Caki2 (cell line): ENCODE data around the gene PSORS1C1. TPM values are rescaled to one million over a fixed set of nuclear protein-coding genes. Genes with fewer than 3 reads are reported as not detected.
"Not testable (repeated sequence)": the region's sequence is repeated elsewhere in the genome, so short reads cannot be mapped to it uniquely, and the experiment has no call there.

Source experiments
- DNase-seq: peaks from one replicate; pipeline ENCODE4 v3.0.0-alpha.2; 2015; ENCODE audit warnings: low read depth
- in situ Hi-C: cut with HindIII; loops from 2 replicates; pipeline ENCODE4 v1.10.0; 2016; ENCODE audit warnings: low sequenced_read_pairs, low pct_unique_long_range_greater_than_20kb, mixed read lengths
- total RNA-seq: library from RNA; depleted of rRNA; stranded (reverse); fragments of >200 nt; shearing (Covaris generic); gene quantifications from 2 replicates; pipeline ENCODE4 v1.2.3, GENCODE V29; 2014; ENCODE audit warnings: low replicate concordance; rRNA removed

The PSORS1C1 gene
- total RNA-seq = 0.20 and 1.8 TPM in 2 replicates

- in situ Hi-C loops = no loop called here
- peak; percentile 80 for DNase-seq
Measured at GRCh38 chr6:31114541-31114878, at the start of gene PSORS1C1. PSORS1C1 (plus strand) TSS chr6:31114800; CDS start chr6:31129633, 14,833 bp downstream.

- DNase-seq = no peak
- in situ Hi-C loops = no loop called here
Measured at GRCh38 chr6:31065556-31065955, 49.0 kb upstream of the PSORS1C1 start.

GRCh38 chr6:31067028-31067427 is 47.6 kb upstream of the PSORS1C1 start:
- in situ Hi-C loops, DNase-seq: not testable (repeated sequence)

- in situ Hi-C loops, DNase-seq: not testable (repeated sequence)
Measured at GRCh38 chr6:31067891-31068668, 46.5 kb upstream of the PSORS1C1 start.

- in situ Hi-C loops = no loop called here
- DNase-seq = peak; percentile 82
Measured at GRCh38 chr6:31068669-31069340, 45.8 kb upstream of the PSORS1C1 start.

- peak; percentile 61 for DNase-seq
- in situ Hi-C loops = no loop called here
Measured at GRCh38 chr6:31070711-31071197, 43.8 kb upstream of the PSORS1C1 start.

GRCh38 chr6:31074401-31074800 is 40.2 kb upstream of the PSORS1C1 start:
- no peak for DNase-seq
- in situ Hi-C loops = no loop called here

- in situ Hi-C loops = no loop called here
- DNase-seq = no peak
Measured at GRCh38 chr6:31075528-31075927, 39.1 kb upstream of the PSORS1C1 start.

- no peak for DNase-seq
- in situ Hi-C loops = no loop called here
Measured at GRCh38 chr6:31076611-31077010, 38.0 kb upstream of the PSORS1C1 start.

- in situ Hi-C loops = no loop called here
- peak; percentile 65 for DNase-seq
Measured at GRCh38 chr6:31079656-31080261, 34.8 kb upstream of the PSORS1C1 start.

GRCh38 chr6:31081872-31082271 is 32.7 kb upstream of the PSORS1C1 start:
- in situ Hi-C loops = no loop called here
- no peak for DNase-seq

GRCh38 chr6:31083742-31084354 is 30.8 kb upstream of the PSORS1C1 start:
- DNase-seq = no peak
- in situ Hi-C loops = no loop called here

- no peak for DNase-seq
- in situ Hi-C loops = no loop called here
Measured at GRCh38 chr6:31086788-31087440, 27.7 kb upstream of the PSORS1C1 start.

GRCh38 chr6:31087494-31088089 is 27.0 kb upstream of the PSORS1C1 start:
- in situ Hi-C loops = no loop called here

GRCh38 chr6:31090275-31090972 is 24.2 kb upstream of the PSORS1C1 start:
- no peak for DNase-seq
- in situ Hi-C loops = no loop called here

More at GRCh38 chr6:31087494-31088089, 27.0 kb upstream of the PSORS1C1 start:
- peak; percentile 59 for DNase-seq

- DNase-seq = no peak
- in situ Hi-C loops = no loop called here
Measured at GRCh38 chr6:31090973-31091364, 23.6 kb upstream of the PSORS1C1 start.

GRCh38 chr6:31091680-31092079 is 22.9 kb upstream of the PSORS1C1 start:
- no peak for DNase-seq
- in situ Hi-C loops = no loop called here
